CD4-positive, CD25-positive, alpha-beta regulatory T cell (primary cell): ENCODE results near the gene TUT4. TPM values are rescaled to one million over a fixed set of nuclear protein-coding genes. Genes with fewer than 3 reads are reported as not detected.

Experiments
- ATAC-seq, 2 donors: fragments of 150-1000 bp; cut with Tn5 transposase; one replicate each; pipeline ENCODE4 v1.10.0; 2021; ENCODE audit warnings: low read depth in 2 of 2, moderate number of reproducible peaks in 2 of 2, moderate library complexity in 1 of 2
- DNase-seq, 3 donors: peaks; one replicate each; pipeline versions ENCODE4 v3.0.0 to v3.0.0-alpha.2; 2012 to 2022; ENCODE audit warnings: mixed read lengths in 1 of 3
- H3K27ac ChIP-seq: one replicate; pipeline ENCODE4 v1.7.0; 2013; ENCODE audit warnings: mild to moderate bottlenecking, low read length; ENCODE audit not compliant: insufficient read depth, poor library complexity, severe bottlenecking
- H3K27me3 ChIP-seq: one replicate; pipeline ENCODE4 v1.7.0; 2013; ENCODE audit warnings: low read length; ENCODE audit not compliant: control insufficient read depth, insufficient read depth
- H3K36me3 ChIP-seq: one replicate; pipeline ENCODE4 v1.7.0; 2013; ENCODE audit warnings: mild to moderate bottlenecking, low read length, moderate library complexity; ENCODE audit not compliant: control insufficient read depth, insufficient read depth
- H3K4me1 ChIP-seq: 2 replicates; pipeline ENCODE4 v1.7.0; 2013; ENCODE audit warnings: mild to moderate bottlenecking, low read length; ENCODE audit not compliant: insufficient read depth, control insufficient read depth, poor library complexity, severe bottlenecking
- H3K4me3 ChIP-seq: one replicate; pipeline ENCODE4 v1.7.0; 2013; ENCODE audit warnings: low read depth, mild to moderate bottlenecking, low read length, moderate library complexity
- H3K9me3 ChIP-seq, 2 experiments: 1 replicate in 1 of 2; 2 replicates in 1 of 2; pipeline ENCODE4 v1.7.0; 2013; ENCODE audit warnings: low read length in 2 of 2, mild to moderate bottlenecking in 1 of 2, moderate library complexity in 1 of 2; ENCODE audit not compliant: control insufficient read depth in 2 of 2
- H3K27ac Mint-ChIP-seq, 3 donors: one replicate each; pipeline ENCODE4 v1.8.0; 2020 to 2022; ENCODE audit warnings: mild to moderate bottlenecking in 3 of 3, mixed read lengths in 3 of 3, moderate library complexity in 2 of 3
- H3K27me3 Mint-ChIP-seq: one replicate; pipeline ENCODE4 v1.8.0; 2022; ENCODE audit warnings: mild to moderate bottlenecking, mixed read lengths
- H3K36me3 Mint-ChIP-seq: one replicate; pipeline ENCODE4 v1.8.0; 2020; ENCODE audit warnings: mixed read lengths
- H3K4me1 Mint-ChIP-seq, 4 donors: one replicate each; pipeline ENCODE4 v1.8.0; 2020 to 2022; ENCODE audit warnings: mixed read lengths in 4 of 4, mild to moderate bottlenecking in 1 of 4
- H3K4me3 Mint-ChIP-seq, 4 donors: one replicate each; pipeline ENCODE4 v1.8.0; 2020 to 2022; ENCODE audit warnings: mild to moderate bottlenecking in 4 of 4, mixed read lengths in 4 of 4, moderate library complexity in 3 of 4
- H3K9me3 Mint-ChIP-seq, 7 donors: one replicate each; pipeline ENCODE4 v1.8.0; 2020 to 2022; ENCODE audit warnings: mixed read lengths in 7 of 7, mild to moderate bottlenecking in 3 of 7, moderate library complexity in 2 of 7
- polyA plus RNA-seq, 4 donors: library from polyadenylated mRNA; unstranded; fragments of 300-500 nt; fragmentation: Illumina TruSeq; gene quantifications; one replicate each; pipeline ENCODE4 v1.2.3, GENCODE V29; 2021
- total RNA-seq: library from RNA; stranded (reverse); gene quantifications from one replicate; pipeline ENCODE4 v1.2.3, GENCODE V29; 2022

The TUT4 gene
- total and polyA plus RNA-seq, 5 donors from 2014 or later: 24.9 to 120 (median 31.5) TPM

- Mint-ChIP-seq H3K36me3 (peaks cover 22% of the 10 kb centered on the region), H3K27ac (peak overlapping the region in 1 of 3 donors; percentile 18), H3K4me3 (no peak overlapping the region), H3K4me1 (peaks cover 5 to 17% (median 6%) of the 10 kb centered on the region in 4 donors), H3K27me3 (no peaks in the 10 kb centered on the region), H3K9me3 (no peaks in the 10 kb centered on the region)
- ATAC-seq (no peak), DNase-seq (no peak)
- H3K27me3 ChIP-seq: no peaks in the 10 kb centered on the region
- peaks cover 46% of the 10 kb centered on the region for H3K36me3 ChIP-seq
- no peak overlapping the region for H3K4me3 ChIP-seq
- H3K27ac ChIP-seq: no peak overlapping the region
- no peaks in the 10 kb centered on the region for H3K4me1 ChIP-seq
- no peaks in the 10 kb centered on the region for H3K9me3 ChIP-seq
Observed at GRCh38 chr1:52476943-52477342, 75.9 kb downstream of the TUT4 start.

GRCh38 chr1:52474807-52475206 is 78.1 kb downstream of the TUT4 start:
- H3K9me3 ChIP-seq: no peaks in the 10 kb centered on the region
- no peaks in the 10 kb centered on the region for H3K27me3 ChIP-seq
- peaks cover 30% of the 10 kb centered on the region for H3K36me3 Mint-ChIP-seq
- no peaks in the 10 kb centered on the region for H3K9me3 Mint-ChIP-seq
- no peaks in the 10 kb centered on the region for H3K4me1 ChIP-seq
- H3K27me3 Mint-ChIP-seq: no peaks in the 10 kb centered on the region
- H3K4me3 ChIP-seq: no peak overlapping the region
- H3K4me1 Mint-ChIP-seq: peaks cover 6 to 20% (median 8%) of the 10 kb centered on the region in 4 donors
- DNase-seq (no peak), ATAC-seq (no peak)
- peaks cover 41% of the 10 kb centered on the region for H3K36me3 ChIP-seq
- no peak overlapping the region for H3K4me3 Mint-ChIP-seq
- no peak overlapping the region for H3K27ac Mint-ChIP-seq
- no peak overlapping the region for H3K27ac ChIP-seq

GRCh38 chr1:52473039-52473438 is 79.9 kb downstream of the TUT4 start:
- no peaks in the 10 kb centered on the region for H3K4me1 ChIP-seq
- H3K9me3 ChIP-seq: no peaks in the 10 kb centered on the region
- peaks cover 32% of the 10 kb centered on the region for H3K36me3 ChIP-seq
- Mint-ChIP-seq H3K9me3 (no peaks in the 10 kb centered on the region), H3K27ac (no peak overlapping the region), H3K4me3 (no peak overlapping the region), H3K36me3 (peaks cover 30% of the 10 kb centered on the region), H3K27me3 (no peaks in the 10 kb centered on the region), H3K4me1 (peaks cover 6 to 19% (median 8%) of the 10 kb centered on the region in 4 donors)
- no peaks in the 10 kb centered on the region for H3K27me3 ChIP-seq
- no peak overlapping the region for H3K27ac ChIP-seq
- no peak for ATAC-seq
- no peak overlapping the region for H3K4me3 ChIP-seq
- no peak for DNase-seq

- Mint-ChIP-seq H3K27ac (no peak overlapping the region), H3K36me3 (peaks cover 33% of the 10 kb centered on the region)
Observed at GRCh38 chr1:52472384-52472783, 80.5 kb downstream of the TUT4 start.

GRCh38 chr1:52469108-52469507 is 83.8 kb downstream of the TUT4 start:
- no peaks in the 10 kb centered on the region for H3K27me3 ChIP-seq
- H3K4me3 ChIP-seq: no peak overlapping the region
- H3K27me3 Mint-ChIP-seq: no peaks in the 10 kb centered on the region
- H3K36me3 Mint-ChIP-seq: peaks cover 18% of the 10 kb centered on the region
- H3K4me1 ChIP-seq: no peaks in the 10 kb centered on the region
- peak overlapping the region in 1 of 3 donors; percentile 26 for H3K27ac Mint-ChIP-seq
- no peak overlapping the region for H3K27ac ChIP-seq
- H3K9me3 ChIP-seq: no peaks in the 10 kb centered on the region
- H3K4me1 Mint-ChIP-seq: peaks cover 3 to 13% (median 8%) of the 10 kb centered on the region in 4 donors
- no peak overlapping the region for H3K4me3 Mint-ChIP-seq
- DNase-seq (no peak), ATAC-seq (no peak)
- no peaks in the 10 kb centered on the region for H3K9me3 Mint-ChIP-seq
- H3K36me3 ChIP-seq: peaks cover 8% of the 10 kb centered on the region

More at GRCh38 chr1:52472384-52472783, 80.5 kb downstream of the TUT4 start:
- Histone ChIP-seq H3K4me3 (no peak overlapping the region), H3K4me1 (no peaks in the 10 kb centered on the region), H3K27ac (no peak overlapping the region), H3K9me3 (no peaks in the 10 kb centered on the region), H3K36me3 (peaks cover 28% of the 10 kb centered on the region), H3K27me3 (no peaks in the 10 kb centered on the region)
- DNase-seq (no peak), ATAC-seq (no peak)
- Mint-ChIP-seq H3K4me3 (no peak overlapping the region), H3K27me3 (no peaks in the 10 kb centered on the region), H3K9me3 (no peaks in the 10 kb centered on the region), H3K4me1 (peaks cover 6 to 19% (median 10%) of the 10 kb centered on the region in 4 donors)

GRCh38 chr1:52463891-52464290 is 89.0 kb downstream of the TUT4 start:
- H3K27ac ChIP-seq: no peak overlapping the region
- no peak overlapping the region for H3K27ac Mint-ChIP-seq
- H3K4me1 Mint-ChIP-seq: peaks cover 0 to 12% (median 7%) of the 10 kb centered on the region in 4 donors
- H3K4me1 ChIP-seq: no peaks in the 10 kb centered on the region
- peaks cover 7% of the 10 kb centered on the region for H3K36me3 ChIP-seq
- peaks cover 6% of the 10 kb centered on the region for H3K36me3 Mint-ChIP-seq
- H3K27me3 Mint-ChIP-seq: no peaks in the 10 kb centered on the region
- H3K9me3 ChIP-seq: no peaks in the 10 kb centered on the region
- H3K9me3 Mint-ChIP-seq: no peaks in the 10 kb centered on the region
- ATAC-seq (no peak), DNase-seq (no peak)
- no peaks in the 10 kb centered on the region for H3K27me3 ChIP-seq
- no peak overlapping the region for H3K4me3 ChIP-seq
- no peak overlapping the region for H3K4me3 Mint-ChIP-seq

- no peak overlapping the region for H3K27ac Mint-ChIP-seq
Observed at GRCh38 chr1:52461821-52462220, 91.1 kb downstream of the TUT4 start.

GRCh38 chr1:52460694-52461093 is 92.2 kb downstream of the TUT4 start:
- H3K36me3 Mint-ChIP-seq: peaks cover 17% of the 10 kb centered on the region
- ATAC-seq (no peak), DNase-seq (no peak)
- H3K27me3 Mint-ChIP-seq: no peaks in the 10 kb centered on the region
- H3K4me1 Mint-ChIP-seq: peaks cover 0 to 11% (median 8%) of the 10 kb centered on the region in 4 donors
- Histone ChIP-seq H3K36me3 (peaks cover 7% of the 10 kb centered on the region), H3K4me1 (no peaks in the 10 kb centered on the region), H3K27ac (no peak overlapping the region), H3K9me3 (no peaks in the 10 kb centered on the region), H3K27me3 (no peaks in the 10 kb centered on the region), H3K4me3 (no peak overlapping the region)
- H3K27ac Mint-ChIP-seq: no peak overlapping the region
- H3K9me3 Mint-ChIP-seq: no peaks in the 10 kb centered on the region
- H3K4me3 Mint-ChIP-seq: no peak overlapping the region

More at GRCh38 chr1:52461821-52462220, 91.1 kb downstream of the TUT4 start:
- Histone ChIP-seq H3K4me1 (no peaks in the 10 kb centered on the region), H3K27me3 (no peaks in the 10 kb centered on the region), H3K36me3 (peaks cover 7% of the 10 kb centered on the region), H3K9me3 (no peaks in the 10 kb centered on the region), H3K27ac (no peak overlapping the region), H3K4me3 (no peak overlapping the region)
- H3K9me3 Mint-ChIP-seq: no peaks in the 10 kb centered on the region
- H3K4me1 Mint-ChIP-seq: peaks cover 0 to 9% (median 8%) of the 10 kb centered on the region in 4 donors
- peaks cover 14% of the 10 kb centered on the region for H3K36me3 Mint-ChIP-seq
- DNase-seq (no peak), ATAC-seq (no peak)
- H3K4me3 Mint-ChIP-seq: no peak overlapping the region
- no peaks in the 10 kb centered on the region for H3K27me3 Mint-ChIP-seq
